ENCODE measurements around the gene NCOA6.

NCOA6 gene

GRCh38 chr20:34861386-34862084 lies 36.1 kb upstream of the NCOA6 start:
- H3K27ac ChIP-seq (ENCODE audit: low read depth, low read length, poor library complexity, severe bottlenecking): no peak overlapping the region
- H3K9me2 ChIP-seq (ENCODE audit: low read depth, low read length): no peaks in the 10 kb centered on the region
- no peak overlapping the region for H3K4me2 ChIP-seq (ENCODE audit: low read length)
- H3K9me3 ChIP-seq (ENCODE audit: low read length): no peaks in the 10 kb centered on the region
- no peaks in the 10 kb centered on the region for H3K36me3 ChIP-seq (ENCODE audit: insufficient read depth, low read length)
- no peak overlapping the region for H2AFZ ChIP-seq (ENCODE audit: low read length)
- H3K4me1 ChIP-seq (ENCODE audit: insufficient read depth, low read length, severe bottlenecking): no peaks in the 10 kb centered on the region
- TF ChIP-seq, protein P1, sequence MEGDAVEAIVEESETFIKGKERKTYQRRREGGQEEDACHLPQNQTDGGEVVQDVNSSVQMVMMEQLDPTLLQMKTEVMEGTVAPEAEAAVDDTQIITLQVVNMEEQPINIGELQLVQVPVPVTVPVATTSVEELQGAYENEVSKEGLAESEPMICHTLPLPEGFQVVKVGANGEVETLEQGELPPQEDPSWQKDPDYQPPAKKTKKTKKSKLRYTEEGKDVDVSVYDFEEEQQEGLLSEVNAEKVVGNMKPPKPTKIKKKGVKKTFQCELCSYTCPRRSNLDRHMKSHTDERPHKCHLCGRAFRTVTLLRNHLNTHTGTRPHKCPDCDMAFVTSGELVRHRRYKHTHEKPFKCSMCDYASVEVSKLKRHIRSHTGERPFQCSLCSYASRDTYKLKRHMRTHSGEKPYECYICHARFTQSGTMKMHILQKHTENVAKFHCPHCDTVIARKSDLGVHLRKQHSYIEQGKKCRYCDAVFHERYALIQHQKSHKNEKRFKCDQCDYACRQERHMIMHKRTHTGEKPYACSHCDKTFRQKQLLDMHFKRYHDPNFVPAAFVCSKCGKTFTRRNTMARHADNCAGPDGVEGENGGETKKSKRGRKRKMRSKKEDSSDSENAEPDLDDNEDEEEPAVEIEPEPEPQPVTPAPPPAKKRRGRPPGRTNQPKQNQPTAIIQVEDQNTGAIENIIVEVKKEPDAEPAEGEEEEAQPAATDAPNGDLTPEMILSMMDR (IDR thresholded peaks at IDR 0.05; ENCODE audit: low read length): no peak
- TF ChIP-seq EZH2 (IDR thresholded peaks at IDR 0.05; ENCODE audit: borderline replicate concordance, low read length): no peak
- no peaks in the 10 kb centered on the region for H3F3A ChIP-seq (ENCODE audit: insufficient read depth, low read length)
- no peaks in the 10 kb centered on the region for H3K79me2 ChIP-seq (ENCODE audit: insufficient read depth, low read length)
- no peak overlapping the region for H3K4me3 ChIP-seq (ENCODE audit: low read depth, low read length, poor library complexity, severe bottlenecking)
- H3K9ac ChIP-seq (ENCODE audit: low read length): no peak overlapping the region
- H3K27me3 ChIP-seq (ENCODE audit: insufficient read depth, low read length): no peaks in the 10 kb centered on the region
- no peaks in the 10 kb centered on the region for H4K20me1 ChIP-seq (ENCODE audit: insufficient read depth, low read length)

DNA sequence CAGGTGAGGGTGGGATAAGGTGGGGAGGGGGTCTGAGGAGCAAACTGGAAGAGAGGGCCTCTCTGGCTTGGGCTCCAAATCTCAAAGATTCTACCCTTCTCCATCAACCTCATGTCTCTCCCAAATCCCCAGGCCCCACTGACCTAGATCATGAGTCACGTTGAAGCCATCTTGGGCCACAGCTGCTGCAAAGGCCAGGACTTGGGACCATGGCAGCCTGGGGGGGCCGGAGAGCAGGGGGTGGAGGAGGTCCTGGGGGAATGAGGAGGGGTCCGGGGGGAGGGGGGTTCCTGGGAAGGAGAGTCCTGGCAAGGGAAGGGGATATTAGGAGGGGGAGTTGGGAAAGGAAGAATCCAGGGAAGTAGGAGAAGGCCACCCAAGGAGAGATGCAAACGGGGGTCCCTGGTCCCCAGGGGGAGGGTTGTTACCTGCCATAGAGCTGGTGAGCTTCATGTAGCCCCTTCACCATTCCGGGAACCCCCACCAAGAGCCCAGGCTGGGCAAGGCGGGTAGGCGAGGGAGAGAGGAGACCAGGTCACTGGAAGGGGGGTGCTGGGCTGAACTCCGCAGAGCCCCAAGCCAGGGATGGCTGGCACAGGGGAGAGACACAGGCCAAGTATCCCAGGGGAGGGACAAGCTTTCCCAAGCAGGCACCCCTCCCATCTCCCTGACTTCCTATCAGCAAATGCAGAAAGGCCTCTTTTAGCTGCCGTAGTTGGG lies 34.5 kb upstream of the NCOA6 start:
- H2AFZ ChIP-seq (ENCODE audit: low read length): no peak overlapping the region
- H3F3A ChIP-seq (ENCODE audit: insufficient read depth, low read length): no peaks in the 10 kb centered on the region
- H4K20me1 ChIP-seq (ENCODE audit: insufficient read depth, low read length): no peaks in the 10 kb centered on the region
- H3K36me3 ChIP-seq (ENCODE audit: insufficient read depth, low read length): no peaks in the 10 kb centered on the region
- no peaks in the 10 kb centered on the region for H3K27me3 ChIP-seq (ENCODE audit: insufficient read depth, low read length)
- TF ChIP-seq EZH2 (IDR thresholded peaks at IDR 0.05; ENCODE audit: borderline replicate concordance, low read length): no peak
- TF ChIP-seq, protein P1 (IDR thresholded peaks at IDR 0.05; ENCODE audit: low read length): no peak
- no peaks in the 10 kb centered on the region for H3K4me1 ChIP-seq (ENCODE audit: insufficient read depth, low read length, severe bottlenecking)
- no peaks in the 10 kb centered on the region for H3K9me3 ChIP-seq (ENCODE audit: low read length)
- H3K4me2 ChIP-seq (ENCODE audit: low read length): no peak overlapping the region
- no peak overlapping the region for H3K27ac ChIP-seq (ENCODE audit: low read depth, low read length, poor library complexity, severe bottlenecking)
- H3K79me2 ChIP-seq (ENCODE audit: insufficient read depth, low read length): no peaks in the 10 kb centered on the region
- no peaks in the 10 kb centered on the region for H3K9me2 ChIP-seq (ENCODE audit: low read depth, low read length)
- no peak overlapping the region for H3K9ac ChIP-seq (ENCODE audit: low read length)
- no peak overlapping the region for H3K4me3 ChIP-seq (ENCODE audit: low read depth, low read length, poor library complexity, severe bottlenecking)

GRCh38 chr20:34859367-34859766 lies 33.9 kb upstream of the NCOA6 start:
- Histone ChIP-seq H3K9me3 (ENCODE audit: low read length) (no peaks in the 10 kb centered on the region), H3K36me3 (ENCODE audit: insufficient read depth, low read length) (no peaks in the 10 kb centered on the region), H4K20me1 (ENCODE audit: insufficient read depth, low read length) (no peaks in the 10 kb centered on the region), H3K9ac (ENCODE audit: low read length) (no peak overlapping the region), H3K9me2 (ENCODE audit: low read depth, low read length) (no peaks in the 10 kb centered on the region), H2AFZ (ENCODE audit: low read length) (no peak overlapping the region), H3K27ac (ENCODE audit: low read depth, low read length, poor library complexity, severe bottlenecking) (no peak overlapping the region), H3K4me3 (ENCODE audit: low read depth, low read length, poor library complexity, severe bottlenecking) (no peak overlapping the region), H3K4me1 (ENCODE audit: insufficient read depth, low read length, severe bottlenecking) (no peaks in the 10 kb centered on the region), H3K4me2 (ENCODE audit: low read length) (no peak overlapping the region), H3K79me2 (ENCODE audit: insufficient read depth, low read length) (no peaks in the 10 kb centered on the region), H3K27me3 (ENCODE audit: insufficient read depth, low read length) (no peaks in the 10 kb centered on the region), H3F3A (ENCODE audit: insufficient read depth, low read length) (no peaks in the 10 kb centered on the region)
- no peak for TF ChIP-seq EZH2 (IDR thresholded peaks at IDR 0.05; ENCODE audit: borderline replicate concordance, low read length)
- TF ChIP-seq, protein P1 (IDR thresholded peaks at IDR 0.05; ENCODE audit: low read length): no peak
